GM12892 (cell line): ENCODE data around the gene TNXB.

Experiments used
- POLR2A ChIP-seq: IDR thresholded peaks from 2 replicates; pipeline ENCODE4 v1.6.1; 2011; ENCODE audit warnings: low read depth, low read length, control low read depth
- POLR2AphosphoS5 ChIP-seq: IDR thresholded peaks from 2 replicates; pipeline ENCODE4 v1.6.1; 2011; ENCODE audit warnings: low read depth, low read length, control low read depth
- TAF1 ChIP-seq: IDR thresholded peaks from 2 replicates; pipeline ENCODE4 v1.6.1; 2011; ENCODE audit warnings: low read depth, mild to moderate bottlenecking, control low read depth, low read length, borderline replicate concordance

GRCh38 chr6:32107406-32107805 lies 1.7 kb downstream of the TNXB start:
- no peak for TF ChIP-seq POLR2A
- TF ChIP-seq TAF1, result no peak
- no peak for TF ChIP-seq POLR2AphosphoS5
